ENCODE measurements around the gene SLAMF7.

Gene SLAMF7

DNA sequence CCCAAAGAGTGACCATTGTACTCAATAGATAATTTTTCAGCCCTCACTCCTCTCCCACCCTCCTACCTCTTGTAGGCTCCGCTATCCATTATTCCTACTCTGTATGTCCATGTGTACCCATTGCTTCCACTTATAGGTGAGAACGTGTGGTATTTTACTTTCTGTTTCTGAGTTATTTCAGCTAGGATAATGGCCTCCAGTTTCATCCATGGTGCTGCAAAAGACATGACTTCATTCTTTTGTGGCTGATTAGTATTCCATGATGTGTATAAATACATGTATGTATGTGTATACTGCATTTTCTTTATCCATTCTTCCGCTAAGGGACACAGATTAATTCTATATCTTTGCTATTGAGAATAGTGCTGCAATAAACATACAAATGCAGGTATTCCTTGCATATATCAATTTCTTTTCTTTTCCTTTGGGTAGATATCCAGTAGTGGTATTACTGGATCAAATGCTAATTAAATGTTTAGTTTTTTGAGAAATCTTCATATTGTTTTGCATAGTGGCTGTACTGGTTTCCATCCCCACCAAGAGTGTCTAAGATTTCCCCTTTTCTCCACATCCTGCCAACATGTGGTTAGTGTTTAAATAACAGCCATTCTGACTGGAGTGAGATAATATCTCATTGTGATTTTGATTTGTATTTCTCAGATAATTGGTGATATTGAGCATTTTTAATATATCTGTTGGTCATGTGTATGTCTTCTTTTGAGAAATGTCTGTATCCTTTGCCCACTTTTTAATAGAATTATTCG is 61.8 kb downstream of the SLAMF7 start:
- no peak overlapping the region for H3K4me3 ChIP-seq (ENCODE audit: low read depth, low read length)
- no peaks in the 10 kb centered on the region for H3K36me3 ChIP-seq (ENCODE audit: control insufficient read depth, insufficient read depth, low read length)
- no peaks in the 10 kb centered on the region for H3K27me3 ChIP-seq (ENCODE audit: control insufficient read depth, insufficient read depth, low read length)
- H3K4me1 ChIP-seq (ENCODE audit: control insufficient read depth, insufficient read depth, low read length) = no peaks in the 10 kb centered on the region
- no peaks in the 10 kb centered on the region for H3K9me3 ChIP-seq (ENCODE audit: control insufficient read depth, insufficient read depth, low read length)
- H3K9ac ChIP-seq (ENCODE audit: low read depth, low read length) = no peak overlapping the region

DNA sequence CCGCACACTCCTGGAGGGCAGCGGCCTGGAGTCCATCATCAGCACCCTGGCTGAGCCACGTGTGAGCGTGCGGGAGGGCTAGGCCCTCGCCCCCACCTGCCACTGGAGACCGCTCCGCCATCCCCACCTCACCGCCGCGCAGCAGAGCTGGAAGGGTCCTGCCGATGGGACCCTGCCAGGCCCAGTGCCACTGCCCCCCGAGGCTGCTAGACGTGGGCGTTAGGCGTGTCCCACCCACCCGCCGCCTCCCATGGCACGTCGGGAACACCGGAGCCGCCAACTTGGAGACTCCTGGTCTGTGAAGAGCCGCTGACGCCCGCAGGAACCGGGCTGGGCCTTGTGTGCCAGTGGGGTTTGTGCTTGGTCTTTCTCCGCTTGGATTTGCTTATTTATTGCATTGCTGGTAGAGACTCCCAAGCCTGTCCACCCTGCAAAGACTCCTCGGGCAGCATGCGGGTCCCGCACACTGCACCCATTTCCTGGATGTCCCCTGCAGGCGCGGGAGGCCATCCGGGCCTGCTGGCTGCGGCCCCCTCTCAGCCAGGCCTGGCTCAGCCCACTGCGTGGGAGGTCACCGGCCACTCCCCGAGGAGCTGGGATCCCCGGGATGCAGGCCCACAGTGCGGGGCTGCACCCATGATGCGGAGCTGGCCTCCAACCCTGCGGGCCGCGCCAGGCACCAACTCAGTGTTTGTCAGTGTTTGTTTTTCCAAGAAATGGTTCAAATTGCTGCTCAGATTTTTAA is 63.0 kb downstream of the SLAMF7 start:
- Histone ChIP-seq H3K4me3 (ENCODE audit: low read depth, low read length) (no peak overlapping the region), H3K9ac (ENCODE audit: low read depth, low read length) (no peak overlapping the region), H3K36me3 (ENCODE audit: control insufficient read depth, insufficient read depth, low read length) (no peaks in the 10 kb centered on the region), H3K9me3 (ENCODE audit: control insufficient read depth, insufficient read depth, low read length) (no peaks in the 10 kb centered on the region), H3K4me1 (ENCODE audit: control insufficient read depth, insufficient read depth, low read length) (no peaks in the 10 kb centered on the region), H3K27me3 (ENCODE audit: control insufficient read depth, insufficient read depth, low read length) (no peaks in the 10 kb centered on the region)
